Measurements from ENCODE around the gene FYN.

DNA sequence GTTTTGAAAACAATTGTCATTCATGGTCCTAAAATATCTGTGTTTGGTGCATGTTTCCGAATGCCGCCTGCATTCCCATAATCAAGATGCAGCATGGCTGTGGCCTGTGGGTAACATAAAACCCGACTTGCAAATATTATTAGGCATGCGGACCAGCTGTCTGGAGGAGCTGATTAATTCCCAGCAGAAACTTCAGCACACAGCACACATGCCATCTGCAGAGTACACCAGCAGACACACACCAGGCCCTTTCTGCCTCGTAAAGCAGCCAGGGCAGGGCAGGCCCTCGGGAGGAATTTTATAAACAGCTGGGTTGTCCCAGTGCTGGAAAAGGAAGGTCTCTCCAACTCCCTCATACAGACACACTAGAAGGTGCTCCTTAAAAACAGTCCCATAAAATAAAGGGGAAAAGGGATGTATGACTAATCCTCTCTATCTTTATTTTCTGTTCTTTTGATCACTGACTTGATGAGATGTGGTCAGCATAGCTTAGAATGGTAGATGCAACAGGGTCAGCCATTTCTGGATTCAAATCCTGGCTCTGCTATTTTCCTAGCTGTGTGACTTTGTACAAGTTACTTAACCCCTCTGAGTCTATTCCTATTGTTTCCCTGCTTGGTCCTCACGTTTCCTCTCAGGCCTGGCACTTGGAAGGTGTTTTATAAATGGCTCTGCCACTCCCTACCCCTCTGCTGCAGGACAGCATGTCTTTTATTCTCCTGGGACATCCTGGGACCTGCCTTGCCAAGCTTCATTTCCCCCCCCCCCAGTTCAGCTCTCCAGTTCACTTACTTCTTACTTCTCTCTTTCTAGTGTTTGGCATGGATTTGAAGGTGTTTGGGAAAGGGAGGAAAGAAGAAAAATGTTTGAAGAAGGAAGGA is 181.7 kb downstream of the FYN start:
- TF ChIP-seq, protein P1, sequence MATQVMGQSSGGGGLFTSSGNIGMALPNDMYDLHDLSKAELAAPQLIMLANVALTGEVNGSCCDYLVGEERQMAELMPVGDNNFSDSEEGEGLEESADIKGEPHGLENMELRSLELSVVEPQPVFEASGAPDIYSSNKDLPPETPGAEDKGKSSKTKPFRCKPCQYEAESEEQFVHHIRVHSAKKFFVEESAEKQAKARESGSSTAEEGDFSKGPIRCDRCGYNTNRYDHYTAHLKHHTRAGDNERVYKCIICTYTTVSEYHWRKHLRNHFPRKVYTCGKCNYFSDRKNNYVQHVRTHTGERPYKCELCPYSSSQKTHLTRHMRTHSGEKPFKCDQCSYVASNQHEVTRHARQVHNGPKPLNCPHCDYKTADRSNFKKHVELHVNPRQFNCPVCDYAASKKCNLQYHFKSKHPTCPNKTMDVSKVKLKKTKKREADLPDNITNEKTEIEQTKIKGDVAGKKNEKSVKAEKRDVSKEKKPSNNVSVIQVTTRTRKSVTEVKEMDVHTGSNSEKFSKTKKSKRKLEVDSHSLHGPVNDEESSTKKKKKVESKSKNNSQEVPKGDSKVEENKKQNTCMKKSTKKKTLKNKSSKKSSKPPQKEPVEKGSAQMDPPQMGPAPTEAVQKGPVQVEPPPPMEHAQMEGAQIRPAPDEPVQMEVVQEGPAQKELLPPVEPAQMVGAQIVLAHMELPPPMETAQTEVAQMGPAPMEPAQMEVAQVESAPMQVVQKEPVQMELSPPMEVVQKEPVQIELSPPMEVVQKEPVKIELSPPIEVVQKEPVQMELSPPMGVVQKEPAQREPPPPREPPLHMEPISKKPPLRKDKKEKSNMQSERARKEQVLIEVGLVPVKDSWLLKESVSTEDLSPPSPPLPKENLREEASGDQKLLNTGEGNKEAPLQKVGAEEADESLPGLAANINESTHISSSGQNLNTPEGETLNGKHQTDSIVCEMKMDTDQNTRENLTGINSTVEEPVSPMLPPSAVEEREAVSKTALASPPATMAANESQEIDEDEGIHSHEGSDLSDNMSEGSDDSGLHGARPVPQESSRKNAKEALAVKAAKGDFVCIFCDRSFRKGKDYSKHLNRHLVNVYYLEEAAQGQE (IDR thresholded peaks at IDR 0.05) = no peak
- no peak for TF ChIP-seq BHLHE40 (IDR thresholded peaks at IDR 0.05; ENCODE audit: low read depth, low read length)
